NOMO-1 treated with dmso at 0.1 percent for 144 hours (cell line): ENCODE data around the gene BCORL1.

ENCODE experiments used
- DNase-seq: peaks from one replicate; lab custom pipeline; 2025; ENCODE audit not compliant: unreplicated experiment; lab: John Stamatoyannopoulos, UW

BCORL1 gene

GRCh38 chrX:130093271-130093670 lies 110.8 kb downstream of the BCORL1 start:
- DNase-seq = no peak

- no peak for DNase-seq
These were observed 112.3 kb downstream of the BCORL1 start for GRCh38 chrX:130094696-130095095.

GRCh38 chrX:130095249-130096030 lies 113.0 kb downstream of the BCORL1 start:
- no peak for DNase-seq

GRCh38 chrX:130097507-130098209 lies 115.2 kb downstream of the BCORL1 start:
- DNase-seq = no peak

GRCh38 chrX:130098210-130098552 lies 115.7 kb downstream of the BCORL1 start:
- DNase-seq = no peak

- DNase-seq = no peak
These were observed 117.7 kb downstream of the BCORL1 start for GRCh38 chrX:130100180-130100579.

GRCh38 chrX:130103605-130104004 lies 121.2 kb downstream of the BCORL1 start:
- DNase-seq = no peak

- DNase-seq = no peak
These were observed 122.8 kb downstream of the BCORL1 start for GRCh38 chrX:130105244-130105643.

GRCh38 chrX:130106071-130106470 lies 123.6 kb downstream of the BCORL1 start:
- DNase-seq = no peak
